Karpas-422 (cell line): ENCODE data around the gene OLFML2B. TPM values are rescaled to one million over a fixed set of nuclear protein-coding genes. Genes with fewer than 3 reads are reported as not detected.

ENCODE experiments used
- DNase-seq: peaks from one replicate; pipeline ENCODE4 v3.0.0-alpha.2; 2015
- H2AFZ ChIP-seq: fragments of 200-600 bp; sonication (generic); 2 replicates; pipeline ENCODE4 v1.6.1; 2014; ENCODE audit warnings: antibody characterized with exemption, low read length, mixed read lengths
- H3K27ac ChIP-seq: fragments of 200-600 bp; sonication (generic); 2 replicates; pipeline ENCODE4 v1.5.1; 2014; ENCODE audit warnings: mild to moderate bottlenecking, low read length, moderate library complexity
- H3K27me3 ChIP-seq: fragments of 200-600 bp; sonication (generic); 2 replicates; pipeline ENCODE4 v1.6.1; 2014; ENCODE audit warnings: low read length, mixed read lengths
- H3K36me3 ChIP-seq: fragments of 200-600 bp; sonication (generic); 2 replicates; pipeline ENCODE4 v1.6.1; 2014; ENCODE audit warnings: low read length, mixed read lengths; ENCODE audit not compliant: insufficient read depth
- H3K4me1 ChIP-seq: fragments of 200-600 bp; sonication (generic); 2 replicates; pipeline ENCODE4 v1.6.1; 2014; ENCODE audit warnings: mild to moderate bottlenecking, low read length, mixed read lengths
- H3K4me2 ChIP-seq: fragments of 200-600 bp; sonication (generic); 2 replicates; pipeline ENCODE4 v1.6.1; 2014; ENCODE audit warnings: low read length, low read depth, mild to moderate bottlenecking; ENCODE audit not compliant: poor library complexity, severe bottlenecking
- H3K4me3 ChIP-seq: fragments of 200-600 bp; sonication (generic); 2 replicates; pipeline ENCODE4 v1.5.1; 2014; ENCODE audit warnings: mild to moderate bottlenecking, antibody characterized with exemption, low read length, mixed read lengths
- H3K79me2 ChIP-seq: fragments of 200-600 bp; sonication (generic); 2 replicates; pipeline ENCODE4 v1.6.1; 2014; ENCODE audit warnings: mild to moderate bottlenecking, low read length, mixed read lengths
- H3K9ac ChIP-seq: fragments of 200-600 bp; sonication (generic); 2 replicates; pipeline ENCODE4 v1.6.0; 2014; ENCODE audit warnings: low read length
- H3K9me2 ChIP-seq: fragments of 200-600 bp; sonication (generic), shearing (Covaris generic); replicated peaks from 2 replicates; pipeline ENCODE4 v1.6.0; 2014; ENCODE audit warnings: mild to moderate bottlenecking, low read length, moderate library complexity; ENCODE audit not compliant: insufficient read depth
- H3K9me3 ChIP-seq: fragments of 300-700, 200-600 bp; sonication (generic); 2 replicates; pipeline ENCODE4 v1.6.1; 2014; ENCODE audit warnings: low read length, mixed read lengths
- H4K20me1 ChIP-seq: fragments of 200-600 bp; sonication (generic); 2 replicates; pipeline ENCODE4 v1.6.1; 2014; ENCODE audit warnings: mild to moderate bottlenecking, antibody characterized with exemption, low read length, low read depth; ENCODE audit not compliant: insufficient read depth
- total RNA-seq: library from RNA; depleted of rRNA; stranded (reverse); fragments of >200 nt; shearing (Covaris generic); gene quantifications from 2 replicates; pipeline ENCODE4 v1.2.3, GENCODE V29; 2014; ENCODE audit warnings: low replicate concordance

The OLFML2B gene
- total RNA-seq, 1 experiment from 2014 or later = not detected

GRCh38 chr1:161970633-161971032, 53.0 kb downstream of the OLFML2B start:
- no peaks in the 10 kb centered on the region for H3K9me3 ChIP-seq
- H3K79me2 ChIP-seq = no peaks in the 10 kb centered on the region

DNA sequence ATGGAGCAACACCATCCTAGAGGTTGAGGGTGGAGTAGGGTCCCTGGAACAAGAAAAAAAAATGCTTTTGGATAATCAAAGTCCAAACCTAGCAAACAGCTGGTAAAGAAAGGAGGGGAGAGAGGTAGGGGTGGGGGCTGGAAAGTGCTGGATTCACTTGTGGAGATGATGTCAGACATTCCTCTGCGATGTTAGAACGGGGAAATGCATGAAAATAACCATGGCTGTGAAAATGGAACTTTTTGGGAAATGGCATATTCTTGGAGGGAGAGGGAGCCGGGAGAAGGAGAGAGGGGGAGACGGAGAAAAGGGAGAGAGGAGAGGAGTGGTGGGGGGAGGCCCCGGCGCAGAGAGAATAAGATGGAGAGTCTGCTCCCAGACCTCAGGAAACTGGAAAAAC, 53.6 kb downstream of the OLFML2B start:
- Histone ChIP-seq H2AFZ (no peak overlapping the region), H3K9ac (no peak overlapping the region), H3K4me1 (no peaks in the 10 kb centered on the region), H3K9me3 (no peaks in the 10 kb centered on the region), H3K9me2 (no peaks in the 10 kb centered on the region), H4K20me1 (no peaks in the 10 kb centered on the region), H3K4me3 (no peak overlapping the region), H3K36me3 (no peaks in the 10 kb centered on the region), H3K4me2 (no peak overlapping the region), H3K27me3 (no peaks in the 10 kb centered on the region), H3K27ac (no peak overlapping the region), H3K79me2 (no peaks in the 10 kb centered on the region)
- no peak for DNase-seq

More at GRCh38 chr1:161970633-161971032, 53.0 kb downstream of the OLFML2B start:
- Histone ChIP-seq H3K9ac (no peak overlapping the region), H3K4me1 (no peaks in the 10 kb centered on the region), H2AFZ (no peak overlapping the region), H3K27ac (no peak overlapping the region), H3K36me3 (no peaks in the 10 kb centered on the region), H3K27me3 (no peaks in the 10 kb centered on the region), H3K4me3 (no peak overlapping the region), H4K20me1 (no peaks in the 10 kb centered on the region), H3K4me2 (no peak overlapping the region), H3K9me2 (no peaks in the 10 kb centered on the region)
- DNase-seq = no peak

DNA sequence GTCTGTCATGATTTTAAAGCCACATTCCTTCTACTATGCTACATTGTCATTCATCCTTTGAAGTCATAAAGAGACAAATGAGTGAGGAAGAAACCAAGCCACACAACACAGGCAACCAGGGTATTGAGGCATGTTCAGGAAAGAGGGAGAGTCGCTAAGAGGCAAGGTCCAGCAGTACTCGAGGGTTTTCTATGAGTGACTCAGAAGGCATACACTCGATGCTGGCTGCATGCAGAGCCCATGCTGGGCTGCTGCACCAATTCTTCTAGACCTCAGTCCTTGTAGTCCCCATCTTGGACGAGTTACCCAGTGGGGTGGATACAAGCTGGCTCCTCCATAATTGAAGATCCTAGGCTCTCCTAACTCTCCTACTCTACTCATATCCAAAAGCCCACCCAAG, 57.6 kb downstream of the OLFML2B start:
- Histone ChIP-seq H3K36me3 (no peaks in the 10 kb centered on the region), H3K9me3 (no peaks in the 10 kb centered on the region), H3K4me2 (no peak overlapping the region), H3K27ac (no peak overlapping the region), H2AFZ (no peak overlapping the region), H3K9me2 (no peaks in the 10 kb centered on the region), H3K79me2 (no peaks in the 10 kb centered on the region), H3K9ac (no peak overlapping the region), H4K20me1 (no peaks in the 10 kb centered on the region), H3K4me1 (no peaks in the 10 kb centered on the region), H3K4me3 (no peak overlapping the region), H3K27me3 (no peaks in the 10 kb centered on the region)
- DNase-seq = no peak

- Histone ChIP-seq H3K4me3 (no peak overlapping the region), H3K9me3 (no peaks in the 10 kb centered on the region), H3K27ac (no peak overlapping the region), H3K9ac (no peak overlapping the region), H3K27me3 (no peaks in the 10 kb centered on the region), H4K20me1 (no peaks in the 10 kb centered on the region), H2AFZ (no peak overlapping the region), H3K36me3 (no peaks in the 10 kb centered on the region; the same call in 1 of the 2 replicates), H3K9me2 (no peaks in the 10 kb centered on the region), H3K4me2 (no peak overlapping the region), H3K79me2 (no peaks in the 10 kb centered on the region), H3K4me1 (no peaks in the 10 kb centered on the region)
- DNase-seq = no peak
Observed at GRCh38 chr1:161962091-161962887, 61.4 kb downstream of the OLFML2B start.

DNA sequence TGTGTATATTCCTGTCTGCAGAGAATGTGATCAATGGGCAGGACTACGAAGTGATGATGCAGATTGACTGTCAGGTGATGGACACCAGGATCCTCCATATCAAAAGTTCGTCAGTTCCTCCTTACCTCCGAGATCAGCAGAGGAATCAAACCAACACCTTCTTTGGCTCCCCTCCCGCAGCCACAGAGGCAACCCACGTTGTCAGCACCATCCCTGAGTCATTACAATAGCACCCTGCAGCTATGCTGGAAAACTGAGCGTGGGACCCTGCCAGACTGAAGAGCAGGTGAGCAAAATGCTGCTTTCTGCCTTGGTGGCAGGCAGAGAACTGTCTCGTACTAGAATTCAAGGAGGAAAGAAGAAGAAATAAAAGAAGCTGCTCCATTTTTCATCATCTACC, 65.2 kb downstream of the OLFML2B start:
- no peaks in the 10 kb centered on the region for H3K79me2 ChIP-seq
- H3K4me2 ChIP-seq = no peak overlapping the region
- H3K27me3 ChIP-seq = no peaks in the 10 kb centered on the region
- H3K27ac ChIP-seq = no peak overlapping the region
- no peak overlapping the region for H2AFZ ChIP-seq
- H3K9me2 ChIP-seq = no peaks in the 10 kb centered on the region
- H3K9ac ChIP-seq = no peak overlapping the region
- H3K9me3 ChIP-seq = no peaks in the 10 kb centered on the region
- no peaks in the 10 kb centered on the region for H3K4me1 ChIP-seq
- no peaks in the 10 kb centered on the region for H4K20me1 ChIP-seq
- DNase-seq = no peak
- no peaks in the 10 kb centered on the region; the same call in 1 of the 2 replicates for H3K36me3 ChIP-seq
- no peak overlapping the region for H3K4me3 ChIP-seq

GRCh38 chr1:161956930-161957329, 66.7 kb downstream of the OLFML2B start:
- DNase-seq = no peak
- Histone ChIP-seq H3K36me3 (no peaks in the 10 kb centered on the region; the same call in 1 of the 2 replicates), H3K9ac (no peak overlapping the region), H3K4me2 (no peak overlapping the region), H3K4me3 (no peak overlapping the region), H3K27me3 (no peaks in the 10 kb centered on the region), H3K4me1 (peaks cover 3% of the 10 kb centered on the region; the same call in 1 of the 2 replicates), H3K9me2 (no peaks in the 10 kb centered on the region), H3K27ac (no peak overlapping the region), H4K20me1 (no peaks in the 10 kb centered on the region), H3K9me3 (no peaks in the 10 kb centered on the region), H3K79me2 (no peaks in the 10 kb centered on the region), H2AFZ (no peak overlapping the region)

DNA sequence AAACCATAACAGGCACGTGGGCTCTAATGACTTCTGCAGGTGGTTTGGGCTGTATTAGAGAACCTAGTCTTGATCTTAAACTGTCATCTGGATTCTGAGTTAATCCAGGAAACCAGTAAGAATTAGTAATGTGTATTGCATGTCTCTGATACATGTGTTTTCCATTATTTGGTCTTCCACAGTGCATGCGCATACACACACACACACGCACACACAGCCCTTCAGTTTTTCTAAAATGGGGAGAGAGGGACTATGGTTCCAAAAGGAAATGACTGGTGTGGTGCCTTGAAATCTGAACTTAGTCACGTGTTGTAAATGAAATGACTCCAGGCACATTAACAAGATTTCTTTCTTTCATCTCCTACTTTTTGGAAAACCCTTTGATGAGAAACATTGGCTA, 67.6 kb downstream of the OLFML2B start:
- Histone ChIP-seq H3K4me1 (peaks cover 4% of the 10 kb centered on the region; the same call in 1 of the 2 replicates), H3K27ac (no peak overlapping the region), H3K9me2 (no peaks in the 10 kb centered on the region), H3K36me3 (no peaks in the 10 kb centered on the region; the same call in 1 of the 2 replicates), H3K9ac (no peak overlapping the region), H4K20me1 (no peaks in the 10 kb centered on the region), H3K79me2 (no peaks in the 10 kb centered on the region), H3K4me3 (no peak overlapping the region), H2AFZ (no peak overlapping the region), H3K4me2 (no peak overlapping the region), H3K27me3 (no peaks in the 10 kb centered on the region), H3K9me3 (no peaks in the 10 kb centered on the region)
- DNase-seq = no peak

DNA sequence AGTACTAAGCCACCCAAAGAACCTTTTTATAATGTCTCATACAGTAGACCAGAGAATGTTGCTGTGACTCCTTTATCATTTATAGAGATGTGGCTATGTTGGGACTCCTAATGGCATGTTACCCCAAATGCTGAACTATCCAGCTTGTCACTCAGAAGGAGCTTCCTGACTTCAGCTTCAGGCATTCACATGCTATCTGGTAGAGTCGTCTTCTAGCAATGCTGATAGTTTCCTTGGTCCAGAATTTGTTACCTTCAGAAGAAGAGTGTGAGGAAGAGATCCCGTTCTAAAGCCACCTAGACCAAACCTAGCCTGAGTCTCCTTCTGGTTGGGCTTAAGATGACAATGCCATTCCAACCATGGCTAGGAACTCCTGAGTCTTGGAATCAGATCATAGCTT, 68.1 kb downstream of the OLFML2B start:
- Histone ChIP-seq H3K4me2 (no peak overlapping the region), H3K9me3 (no peaks in the 10 kb centered on the region), H3K9me2 (no peaks in the 10 kb centered on the region), H3K36me3 (no peaks in the 10 kb centered on the region; the same call in 1 of the 2 replicates), H4K20me1 (no peaks in the 10 kb centered on the region), H3K9ac (no peak overlapping the region), H3K4me1 (peaks cover 8% of the 10 kb centered on the region), H3K27ac (no peak overlapping the region), H2AFZ (no peak overlapping the region), H3K27me3 (no peaks in the 10 kb centered on the region), H3K79me2 (no peaks in the 10 kb centered on the region), H3K4me3 (no peak overlapping the region)
- no peak for DNase-seq
